ENCODE data around the gene EPC1.
"Not testable (repeated sequence)": the region's sequence is repeated elsewhere in the genome, so short reads cannot be mapped to it uniquely, and the experiment has no call there.

Gene EPC1

DNA sequence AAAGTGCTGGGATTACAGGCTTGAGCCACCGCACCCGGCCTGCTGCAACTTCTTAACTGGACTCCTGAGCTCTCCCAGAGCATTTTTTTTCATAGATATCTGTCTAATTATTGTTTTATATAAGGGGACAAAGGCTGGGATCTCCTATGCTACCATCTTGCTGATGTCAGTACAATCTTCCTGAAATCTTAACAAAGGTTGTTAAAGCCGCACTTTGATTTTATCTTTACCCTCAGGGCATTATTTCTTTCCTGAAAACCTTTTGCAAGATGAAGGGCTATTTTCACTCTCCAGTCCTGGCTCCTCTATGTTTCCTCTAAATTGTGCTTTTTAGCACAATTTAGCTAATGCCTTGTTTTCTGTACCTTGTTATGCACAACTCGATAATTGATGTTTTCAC is 102.9 kb downstream of the EPC1 start:
- DNase-seq (ENCODE audit: low read depth), result no peak

GRCh38 chr10:32241946-32242345 is 105.0 kb downstream of the EPC1 start:
- no peak for TF ChIP-seq CTCF (IDR thresholded peaks at IDR 0.05; ENCODE audit: insufficient read depth, low read depth, low read length, missing control alignments)
- DNase-seq (ENCODE audit: low read depth), result no peak

More for the DNA sequence above, 102.9 kb downstream of the EPC1 start:
- H3K4me3 ChIP-seq (ENCODE audit: low read length), result no peak overlapping the region
- TF ChIP-seq CTCF (IDR thresholded peaks at IDR 0.05; ENCODE audit: insufficient read depth, low read depth, low read length, missing control alignments), result no peak

DNA sequence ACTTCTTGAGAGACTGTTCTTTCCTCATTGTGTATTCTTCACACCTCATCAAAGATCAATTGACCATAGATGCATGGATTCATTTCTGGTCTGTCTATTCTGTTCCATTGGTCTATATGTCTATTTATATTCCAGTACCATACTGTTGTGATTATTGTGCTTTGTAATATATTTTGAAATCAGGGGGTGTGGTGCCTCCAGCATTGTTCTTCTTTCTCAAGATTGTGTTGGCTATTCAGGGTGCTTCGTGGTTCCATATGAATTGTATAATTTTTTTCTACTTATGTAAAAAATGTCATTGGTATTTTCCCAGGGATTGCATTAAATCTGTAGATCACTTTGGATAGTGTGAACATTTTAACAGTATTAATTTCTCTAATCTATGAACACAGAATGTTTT is 106.5 kb downstream of the EPC1 start:
- DNase-seq (ENCODE audit: low read depth), result peak; percentile 28
- H3K4me3 ChIP-seq (ENCODE audit: low read length), result no peak overlapping the region
- no peak for TF ChIP-seq CTCF (IDR thresholded peaks at IDR 0.05; ENCODE audit: insufficient read depth, low read depth, low read length, missing control alignments)

More at GRCh38 chr10:32241946-32242345, 105.0 kb downstream of the EPC1 start:
- no peak overlapping the region for H3K4me3 ChIP-seq (ENCODE audit: low read length)

DNA sequence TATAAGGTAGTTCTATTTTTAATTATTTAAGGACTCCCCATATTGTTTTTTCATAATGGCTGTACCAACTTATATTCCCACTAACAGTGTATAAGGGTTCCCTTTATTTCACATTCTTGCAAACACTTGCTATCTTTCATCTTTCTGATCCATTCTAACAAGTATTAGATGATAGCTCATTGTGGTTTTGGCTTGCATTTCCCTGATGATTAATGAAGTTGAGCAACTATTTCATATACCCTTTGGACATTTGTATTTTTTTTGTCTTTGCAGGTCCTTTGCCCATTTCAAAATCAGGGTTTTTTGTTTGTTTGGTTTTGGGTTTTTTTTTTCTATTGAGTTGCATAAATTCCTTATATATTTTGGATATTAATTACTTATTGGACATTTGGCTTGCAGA is 107.2 kb downstream of the EPC1 start:
- H3K4me3 ChIP-seq (ENCODE audit: low read length), result no peak overlapping the region
- DNase-seq (ENCODE audit: low read depth), result peak; percentile 79
- no peak for TF ChIP-seq CTCF (IDR thresholded peaks at IDR 0.05; ENCODE audit: insufficient read depth, low read depth, low read length, missing control alignments)

GRCh38 chr10:32237644-32238345 is 109.2 kb downstream of the EPC1 start:
- no peak for TF ChIP-seq CTCF (IDR thresholded peaks at IDR 0.05; ENCODE audit: insufficient read depth, low read depth, low read length, missing control alignments)
- DNase-seq (ENCODE audit: low read depth), result peak; percentile 61

DNA sequence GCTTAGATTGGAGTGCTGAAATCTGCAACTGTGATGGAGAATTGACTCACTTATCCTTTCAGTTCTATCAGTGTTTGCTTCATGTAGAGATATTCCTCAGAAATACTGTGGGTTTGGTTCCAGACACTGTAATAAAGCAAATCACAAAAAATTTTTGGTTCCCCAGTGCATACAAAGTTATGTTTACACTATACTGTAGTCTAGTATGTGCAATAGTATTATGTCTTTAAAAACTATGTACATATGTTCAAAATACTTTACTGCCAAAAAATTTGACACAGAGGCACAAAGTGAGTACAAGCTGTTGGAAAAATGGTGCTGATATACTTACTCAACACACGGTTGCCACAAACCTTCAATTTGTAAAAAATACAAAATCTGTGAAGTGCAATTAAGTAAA is 112.5 kb downstream of the EPC1 start:
- TF ChIP-seq CTCF (IDR thresholded peaks at IDR 0.05; ENCODE audit: insufficient read depth, low read depth, low read length, missing control alignments), result no peak
- H3K4me3 ChIP-seq (ENCODE audit: low read length), result no peak overlapping the region
- DNase-seq (ENCODE audit: low read depth), result no peak

More at GRCh38 chr10:32237644-32238345, 109.2 kb downstream of the EPC1 start:
- no peak overlapping the region for H3K4me3 ChIP-seq (ENCODE audit: low read length)

DNA sequence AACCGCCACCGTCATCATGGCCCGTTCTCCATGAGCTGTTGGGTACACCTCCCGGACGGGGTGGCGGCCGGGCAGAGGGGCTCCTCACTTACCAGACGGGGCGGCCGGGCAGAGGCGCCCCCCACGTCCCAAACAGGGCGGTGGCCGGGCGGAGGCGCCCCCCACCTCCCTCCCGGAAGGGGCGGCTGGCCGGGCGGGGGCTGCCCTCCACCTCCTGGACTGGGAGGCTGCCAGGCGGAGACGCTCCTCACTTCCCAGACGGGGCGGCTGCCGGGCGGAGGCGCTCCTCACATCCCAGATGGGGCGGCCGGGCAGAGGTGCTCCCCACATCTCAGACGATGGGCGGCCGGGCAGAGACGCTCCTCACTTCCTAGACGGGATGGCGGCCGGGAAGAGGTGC is 113.6 kb downstream of the EPC1 start:
- H3K4me3 ChIP-seq (ENCODE audit: low read length); DNase-seq (ENCODE audit: low read depth): not testable (repeated sequence)
